Measurements from ENCODE around the gene RASL11A.

DNA sequence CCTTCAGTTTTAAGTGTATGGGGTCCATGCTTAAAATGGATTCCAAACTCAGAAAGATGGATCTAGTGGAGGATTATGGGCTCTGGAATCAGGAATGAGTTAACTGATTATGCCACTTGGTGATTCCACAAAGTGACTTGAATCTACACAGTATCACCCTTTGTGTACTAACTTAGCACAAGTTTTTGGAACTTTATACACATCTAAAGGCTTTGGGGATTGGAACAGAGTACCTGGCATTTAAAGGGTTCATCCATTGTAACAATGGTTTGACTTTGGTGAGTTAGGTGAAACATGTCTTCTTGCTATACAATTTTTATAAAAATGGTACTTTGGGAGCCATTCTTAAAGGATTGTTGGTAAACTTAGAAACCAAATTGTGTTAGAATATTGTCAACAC is 18.2 kb upstream of the RASL11A start:
- TF ChIP-seq, protein P1, sequence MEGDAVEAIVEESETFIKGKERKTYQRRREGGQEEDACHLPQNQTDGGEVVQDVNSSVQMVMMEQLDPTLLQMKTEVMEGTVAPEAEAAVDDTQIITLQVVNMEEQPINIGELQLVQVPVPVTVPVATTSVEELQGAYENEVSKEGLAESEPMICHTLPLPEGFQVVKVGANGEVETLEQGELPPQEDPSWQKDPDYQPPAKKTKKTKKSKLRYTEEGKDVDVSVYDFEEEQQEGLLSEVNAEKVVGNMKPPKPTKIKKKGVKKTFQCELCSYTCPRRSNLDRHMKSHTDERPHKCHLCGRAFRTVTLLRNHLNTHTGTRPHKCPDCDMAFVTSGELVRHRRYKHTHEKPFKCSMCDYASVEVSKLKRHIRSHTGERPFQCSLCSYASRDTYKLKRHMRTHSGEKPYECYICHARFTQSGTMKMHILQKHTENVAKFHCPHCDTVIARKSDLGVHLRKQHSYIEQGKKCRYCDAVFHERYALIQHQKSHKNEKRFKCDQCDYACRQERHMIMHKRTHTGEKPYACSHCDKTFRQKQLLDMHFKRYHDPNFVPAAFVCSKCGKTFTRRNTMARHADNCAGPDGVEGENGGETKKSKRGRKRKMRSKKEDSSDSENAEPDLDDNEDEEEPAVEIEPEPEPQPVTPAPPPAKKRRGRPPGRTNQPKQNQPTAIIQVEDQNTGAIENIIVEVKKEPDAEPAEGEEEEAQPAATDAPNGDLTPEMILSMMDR (IDR thresholded peaks at IDR 0.05; ENCODE audit: low read length): no peak
- no peak for TF ChIP-seq EZH2 (optimal IDR thresholded peaks at IDR 0.05; ENCODE audit: low read depth, low read length)
- TF ChIP-seq EZH2phosphoT487 (IDR thresholded peaks at IDR 0.05; ENCODE audit: low read length): no peak
